Dedifferentiated amniotic fluid mesenchymal stem cell (primary cell): ENCODE results near the gene ARHGAP29.

ENCODE experiments used
- DNase-seq: peaks from one replicate; pipeline ENCODE4 v3.0.0-alpha.2; 2016; ENCODE audit errors: extremely low spot score

The ARHGAP29 gene

DNA sequence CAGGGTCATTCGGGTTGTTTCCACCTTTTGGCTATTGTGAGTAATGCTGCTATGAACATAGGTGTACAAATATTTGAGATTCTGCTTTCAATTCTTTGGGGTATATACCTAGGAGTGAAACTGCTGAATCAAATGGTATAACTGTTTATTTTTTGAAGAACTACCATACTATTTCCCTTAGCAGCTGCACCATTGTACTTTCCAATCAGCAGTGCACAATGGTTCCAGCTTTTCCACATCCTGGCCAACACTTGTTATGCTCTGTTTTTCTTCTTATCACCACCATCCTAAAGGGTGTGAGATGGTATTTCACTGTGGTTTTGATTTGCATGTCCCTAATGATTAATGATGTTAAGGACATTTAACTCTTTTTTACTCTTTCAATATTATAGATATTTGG lies 112.8 kb downstream of the ARHGAP29 start:
- DNase-seq = no peak

DNA sequence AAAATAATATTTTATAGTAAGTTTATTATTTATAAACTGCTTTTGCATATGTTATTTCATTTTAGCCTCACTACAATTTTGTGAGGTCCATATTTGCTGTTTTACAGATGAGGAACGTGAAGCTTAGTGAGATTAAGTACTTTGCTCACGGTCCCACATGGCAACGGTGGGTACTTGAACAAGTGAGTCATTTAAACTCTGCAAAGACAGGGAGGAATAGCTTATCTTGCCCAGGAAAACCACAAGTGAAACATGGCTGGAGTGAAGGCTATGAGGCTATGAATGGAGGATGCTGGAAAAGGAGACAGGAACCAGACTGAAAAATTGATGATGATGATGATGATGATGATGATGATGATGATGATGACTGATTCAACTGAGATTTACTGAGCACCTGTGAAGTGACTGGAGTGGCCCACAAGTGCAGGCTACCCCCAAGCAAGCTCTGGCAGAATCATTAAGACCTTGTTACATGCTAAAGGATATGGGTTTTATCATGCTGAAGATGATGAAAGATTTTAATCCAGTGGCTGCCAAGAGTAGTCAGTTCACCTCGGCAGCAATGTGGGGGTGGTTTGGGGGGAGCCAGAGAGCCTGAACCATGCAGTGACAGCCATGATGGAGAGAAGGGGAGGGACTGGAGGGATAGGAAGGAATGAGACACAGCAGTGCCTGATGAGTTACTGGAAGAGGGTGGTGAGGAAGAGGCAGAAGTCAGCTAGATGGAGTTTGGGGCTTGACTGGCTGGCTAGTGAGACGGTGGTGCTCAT lies 115.0 kb downstream of the ARHGAP29 start:
- no peak for DNase-seq
